K562 (cell line): Measurements from ENCODE around the gene CYSRT1. TPM values are rescaled to one million over a fixed set of nuclear protein-coding genes. Genes with fewer than 3 reads are reported as not detected.

Experiments
- polyA plus RNA-seq, 8 experiments: library from polyadenylated mRNA; depleted of rRNA in 4 of 8; stranded (reverse) in 5 of 8; unstranded in 3 of 8; fragments of >200 nt; fragmentation: Nextera tagmentation in 2 of 8; fragmentation: Illumina TruSeq in 1 of 8; extraction: Ambion mirVana in 2 of 8; extraction: Trizol in 1 of 8; gene quantifications; 2 replicates each; pipeline versions ENCODE4 v1.2.1 to v1.2.3, GENCODE V29; 2011 to 2014; ENCODE audit warnings: inconsistent platforms in 1 of 8, missing spikeins in 1 of 8
- total RNA-seq, 7 experiments: library from RNA; depleted of rRNA in 6 of 7; stranded (reverse); fragments of >200 nt in 6 of 7; fragmentation: Illumina TruSeq in 2 of 7; extraction: Trizol in 2 of 7; gene quantifications; 2 replicates each; pipeline versions ENCODE4 v1.2.1 to v1.2.3, GENCODE V29; 2011 to 2021; ENCODE audit warnings: low replicate concordance in 1 of 7

CYSRT1 gene
- total and polyA plus RNA-seq, 9 of the 15 experiments (the other 6 are each of a cell fraction or from before 2014, with no cell fraction given): 0.04 to 1.4 (median 0.42) TPM; not detected in 3

Other genes with a start within 250 kb of the CYSRT1 start
Only the 7 nearest of the 32 such genes appear.
- gene TPRN, start 24.4 kb upstream of the CYSRT1 start, total RNA-seq (2014; rRNA removed): 20.0 and 23.5 TPM in 2 replicates
- gene TPRN, start 24.4 kb upstream of the CYSRT1 start, total RNA-seq (2014; rRNA removed; fragmentation: Illumina TruSeq; extraction: Trizol): 1.7 and 2.5 TPM in 2 replicates
- 24.2 and 28.2 TPM in 2 replicates for gene TPRN, start 24.4 kb upstream of the CYSRT1 start, total RNA-seq (2015; rRNA removed; fragmentation: Illumina TruSeq; extraction: Trizol)
- gene TPRN, start 24.4 kb upstream of the CYSRT1 start, total RNA-seq (2021): 30.3 and 31.9 TPM in 2 replicates
- 3.2 and 4.2 TPM in 2 replicates for gene TPRN, start 24.4 kb upstream of the CYSRT1 start, polyA plus RNA-seq (2011; rRNA removed)
- gene TPRN, start 24.4 kb upstream of the CYSRT1 start, polyA plus RNA-seq (2014; fragmentation: Illumina TruSeq; extraction: Trizol): 4.4 and 12.5 TPM in 2 replicates
- gene TPRN, start 24.4 kb upstream of the CYSRT1 start, polyA plus RNA-seq (2014; fragmentation: Nextera tagmentation; extraction: Ambion mirVana): under 1 TPM; 0.31 to 0.34 TPM
- 11.8 and 14.4 TPM in 2 replicates for gene TPRN, start 24.4 kb upstream of the CYSRT1 start, polyA plus RNA-seq (2014; rRNA removed)
- 37.6 and 56.5 TPM in 2 replicates for gene TMEM203, start 19.5 kb upstream of the CYSRT1 start, total RNA-seq (2014; rRNA removed)
- gene TMEM203, start 19.5 kb upstream of the CYSRT1 start, total RNA-seq (2014; rRNA removed; fragmentation: Illumina TruSeq; extraction: Trizol): 34.2 and 35.7 TPM in 2 replicates
- 37.4 and 38.2 TPM in 2 replicates for gene TMEM203, start 19.5 kb upstream of the CYSRT1 start, total RNA-seq (2015; rRNA removed; fragmentation: Illumina TruSeq; extraction: Trizol)
- gene TMEM203, start 19.5 kb upstream of the CYSRT1 start, total RNA-seq (2021): 59.5 and 64.2 TPM in 2 replicates
- 40.5 and 45.9 TPM in 2 replicates for gene TMEM203, start 19.5 kb upstream of the CYSRT1 start, polyA plus RNA-seq (2011; rRNA removed)
- 38.7 and 46.8 TPM in 2 replicates for gene TMEM203, start 19.5 kb upstream of the CYSRT1 start, polyA plus RNA-seq (2014; fragmentation: Illumina TruSeq; extraction: Trizol)
- 10 to 100 TPM in 1 of 2 experiments, 1 to 10 TPM in 1; 8.8 to 13.6 TPM for gene TMEM203, start 19.5 kb upstream of the CYSRT1 start, polyA plus RNA-seq (2014; fragmentation: Nextera tagmentation; extraction: Ambion mirVana)
- gene TMEM203, start 19.5 kb upstream of the CYSRT1 start, polyA plus RNA-seq (2014; rRNA removed): 38.2 and 47.5 TPM in 2 replicates
- 15.7 and 30.2 TPM in 2 replicates for gene NDOR1, start 19.5 kb upstream of the CYSRT1 start, total RNA-seq (2014; rRNA removed)
- gene NDOR1, start 19.5 kb upstream of the CYSRT1 start, total RNA-seq (2014; rRNA removed; fragmentation: Illumina TruSeq; extraction: Trizol): 1.9 and 2.7 TPM in 2 replicates
- gene NDOR1, start 19.5 kb upstream of the CYSRT1 start, total RNA-seq (2015; rRNA removed; fragmentation: Illumina TruSeq; extraction: Trizol): 11.0 and 11.3 TPM in 2 replicates
- gene NDOR1, start 19.5 kb upstream of the CYSRT1 start, total RNA-seq (2021): 32.6 and 36.9 TPM in 2 replicates
- 5.6 and 11.5 TPM in 2 replicates for gene NDOR1, start 19.5 kb upstream of the CYSRT1 start, polyA plus RNA-seq (2011; rRNA removed)
- gene NDOR1, start 19.5 kb upstream of the CYSRT1 start, polyA plus RNA-seq (2014; fragmentation: Illumina TruSeq; extraction: Trizol): 6.9 and 17.5 TPM in 2 replicates
- gene NDOR1, start 19.5 kb upstream of the CYSRT1 start, polyA plus RNA-seq (2014; fragmentation: Nextera tagmentation; extraction: Ambion mirVana): under 1 TPM; 0.06 TPM
- gene NDOR1, start 19.5 kb upstream of the CYSRT1 start, polyA plus RNA-seq (2014; rRNA removed): 30.4 and 35.0 TPM in 2 replicates
- 0.50 and 0.90 TPM in 2 replicates for gene RNF208, start 2.9 kb upstream of the CYSRT1 start, total RNA-seq (2014; rRNA removed)
- gene RNF208, start 2.9 kb upstream of the CYSRT1 start, total RNA-seq (2014; rRNA removed; fragmentation: Illumina TruSeq; extraction: Trizol): not detected in 2 replicates
- gene RNF208, start 2.9 kb upstream of the CYSRT1 start, total RNA-seq (2015; rRNA removed; fragmentation: Illumina TruSeq; extraction: Trizol): 0.47 and 0.49 TPM in 2 replicates
- 6.6 and 6.9 TPM in 2 replicates for gene RNF208, start 2.9 kb upstream of the CYSRT1 start, total RNA-seq (2021)
- 0.15 and 1.3 TPM in 2 replicates for gene RNF208, start 2.9 kb upstream of the CYSRT1 start, polyA plus RNA-seq (2011; rRNA removed)
- 0.62 and 2.4 TPM in 2 replicates for gene RNF208, start 2.9 kb upstream of the CYSRT1 start, polyA plus RNA-seq (2014; fragmentation: Illumina TruSeq; extraction: Trizol)
- gene RNF208, start 2.9 kb upstream of the CYSRT1 start, polyA plus RNA-seq (2014; fragmentation: Nextera tagmentation; extraction: Ambion mirVana): under 1 TPM in 1 of 2 experiments, not detected in 1; 0.18 TPM
- gene RNF208, start 2.9 kb upstream of the CYSRT1 start, polyA plus RNA-seq (2014; rRNA removed): 3.1 and 5.1 TPM in 2 replicates
- 0.16 TPM in 1 of 2 replicates, not detected in the other for gene RNF224, start 2.3 kb downstream of the CYSRT1 start, total RNA-seq (2014; rRNA removed)
- gene RNF224, start 2.3 kb downstream of the CYSRT1 start, total RNA-seq (2014; rRNA removed; fragmentation: Illumina TruSeq; extraction: Trizol): not detected in 2 replicates
- gene RNF224, start 2.3 kb downstream of the CYSRT1 start, total RNA-seq (2015; rRNA removed; fragmentation: Illumina TruSeq; extraction: Trizol): not detected in 2 replicates
- gene RNF224, start 2.3 kb downstream of the CYSRT1 start, total RNA-seq (2021): not detected in 2 replicates
- gene RNF224, start 2.3 kb downstream of the CYSRT1 start, polyA plus RNA-seq (2011; rRNA removed): 0.04 TPM in 1 of 2 replicates, not detected in the other
- not detected in 2 replicates for gene RNF224, start 2.3 kb downstream of the CYSRT1 start, polyA plus RNA-seq (2014; fragmentation: Illumina TruSeq; extraction: Trizol)
- not detected for gene RNF224, start 2.3 kb downstream of the CYSRT1 start, polyA plus RNA-seq (2014; fragmentation: Nextera tagmentation; extraction: Ambion mirVana)
- not detected in 2 replicates for gene RNF224, start 2.3 kb downstream of the CYSRT1 start, polyA plus RNA-seq (2014; rRNA removed)
- not detected in 2 replicates for gene SLC34A3, start 5.7 kb downstream of the CYSRT1 start, total RNA-seq (2014; rRNA removed)
- not detected in 2 replicates for gene SLC34A3, start 5.7 kb downstream of the CYSRT1 start, total RNA-seq (2014; rRNA removed; fragmentation: Illumina TruSeq; extraction: Trizol)
- not detected in 2 replicates for gene SLC34A3, start 5.7 kb downstream of the CYSRT1 start, total RNA-seq (2015; rRNA removed; fragmentation: Illumina TruSeq; extraction: Trizol)
- gene SLC34A3, start 5.7 kb downstream of the CYSRT1 start, total RNA-seq (2021): not detected in 2 replicates
- gene SLC34A3, start 5.7 kb downstream of the CYSRT1 start, polyA plus RNA-seq (2011; rRNA removed): not detected in 2 replicates
- gene SLC34A3, start 5.7 kb downstream of the CYSRT1 start, polyA plus RNA-seq (2014; fragmentation: Illumina TruSeq; extraction: Trizol): not detected in 2 replicates
- not detected for gene SLC34A3, start 5.7 kb downstream of the CYSRT1 start, polyA plus RNA-seq (2014; fragmentation: Nextera tagmentation; extraction: Ambion mirVana)
- not detected in 2 replicates for gene SLC34A3, start 5.7 kb downstream of the CYSRT1 start, polyA plus RNA-seq (2014; rRNA removed)
- gene TUBB4B, start 16.1 kb downstream of the CYSRT1 start, total RNA-seq (2014; rRNA removed): 264 and 325 TPM in 2 replicates
- 86.3 and 117 TPM in 2 replicates for gene TUBB4B, start 16.1 kb downstream of the CYSRT1 start, total RNA-seq (2014; rRNA removed; fragmentation: Illumina TruSeq; extraction: Trizol)
- 287 and 291 TPM in 2 replicates for gene TUBB4B, start 16.1 kb downstream of the CYSRT1 start, total RNA-seq (2015; rRNA removed; fragmentation: Illumina TruSeq; extraction: Trizol)
- 425 and 437 TPM in 2 replicates for gene TUBB4B, start 16.1 kb downstream of the CYSRT1 start, total RNA-seq (2021)
- 268 and 271 TPM in 2 replicates for gene TUBB4B, start 16.1 kb downstream of the CYSRT1 start, polyA plus RNA-seq (2011; rRNA removed)
- 393 and 490 TPM in 2 replicates for gene TUBB4B, start 16.1 kb downstream of the CYSRT1 start, polyA plus RNA-seq (2014; fragmentation: Illumina TruSeq; extraction: Trizol)
- 10 to 100 TPM; 24.1 to 51.3 TPM for gene TUBB4B, start 16.1 kb downstream of the CYSRT1 start, polyA plus RNA-seq (2014; fragmentation: Nextera tagmentation; extraction: Ambion mirVana)
- gene TUBB4B, start 16.1 kb downstream of the CYSRT1 start, polyA plus RNA-seq (2014; rRNA removed): 426 and 443 TPM in 2 replicates